Dedifferentiated amniotic fluid mesenchymal stem cell (primary cell): ENCODE measurements around the gene NID2.

Source experiments
- DNase-seq: peaks from one replicate; pipeline ENCODE4 v3.0.0-alpha.2; 2016; ENCODE audit errors: extremely low spot score

Gene NID2

DNA sequence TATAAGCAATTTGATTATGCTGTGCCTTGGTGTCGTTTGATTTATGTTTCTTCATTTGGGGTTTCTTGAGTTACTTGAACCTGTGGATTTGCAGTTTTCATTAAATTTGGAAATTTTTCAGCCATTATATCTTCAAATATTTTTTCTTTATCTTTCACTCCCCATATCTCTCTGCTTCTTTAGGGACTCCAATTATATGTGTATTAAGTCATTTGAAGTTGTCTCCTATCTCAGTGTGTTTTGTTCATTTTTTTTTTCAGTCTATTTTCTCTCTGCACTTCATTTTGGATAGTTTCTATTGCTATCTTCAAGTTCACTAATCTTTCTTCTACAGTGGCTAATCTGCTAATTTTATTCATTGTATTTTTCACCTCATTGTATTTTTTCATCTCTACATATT lies 108.9 kb downstream of the NID2 start:
- DNase-seq = no peak

DNA sequence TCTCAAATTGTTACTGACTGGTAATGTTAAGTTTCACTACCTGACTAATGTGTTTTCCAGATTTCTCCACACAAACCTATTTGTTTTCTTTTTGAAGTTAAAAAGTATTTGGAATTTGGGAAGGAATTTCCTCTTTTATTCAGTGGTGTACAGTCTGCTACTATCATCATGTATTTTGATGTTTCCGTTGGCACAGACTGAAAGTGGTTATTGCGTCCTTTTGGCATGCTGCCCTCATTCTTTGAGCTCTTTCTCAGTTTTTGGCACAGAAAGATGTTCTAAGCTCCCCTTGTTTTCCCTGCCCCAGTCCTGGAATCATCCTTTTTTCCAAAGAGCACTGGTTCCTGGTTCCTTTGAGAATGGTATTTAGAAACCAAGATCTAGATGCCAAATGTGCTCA lies 110.9 kb downstream of the NID2 start:
- no peak for DNase-seq
